H9 (cell line): ENCODE measurements around the gene PLEKHA8. TPM values are rescaled to one million over a fixed set of nuclear protein-coding genes. Genes with fewer than 3 reads are reported as not detected.

Experiments
- DNase-seq: peaks from one replicate; pipeline ENCODE4 v3.0.0-alpha.2; 2017
- H2AFZ ChIP-seq: one replicate; pipeline ENCODE4 v1.6.1; 2013; ENCODE audit warnings: mild to moderate bottlenecking, low read length, control low read depth, moderate library complexity
- H2AK5ac ChIP-seq: 2 replicates; pipeline ENCODE4 v1.6.1; 2013; ENCODE audit warnings: low read length, control low read depth, mixed read lengths; ENCODE audit not compliant: insufficient read length
- H2BK120ac ChIP-seq: one replicate; pipeline ENCODE4 v1.6.1; 2013; ENCODE audit warnings: low read depth, mild to moderate bottlenecking, low read length, control low read depth, inconsistent platforms; ENCODE audit not compliant: poor library complexity, severe bottlenecking
- H2BK12ac ChIP-seq: 2 replicates; pipeline ENCODE4 v1.6.1; 2013; ENCODE audit warnings: low read length, control low read depth, mixed read lengths, low read depth; ENCODE audit not compliant: insufficient read length
- H2BK15ac ChIP-seq: 2 replicates; pipeline ENCODE4 v1.6.1; 2013; ENCODE audit warnings: low read depth, low read length, control low read depth
- H2BK20ac ChIP-seq: one replicate; pipeline ENCODE4 v1.6.1; 2013; ENCODE audit warnings: low read depth, mild to moderate bottlenecking, low read length, control low read depth, inconsistent platforms; ENCODE audit not compliant: poor library complexity, severe bottlenecking
- H2BK5ac ChIP-seq: 2 replicates; pipeline ENCODE4 v1.6.1; 2013; ENCODE audit warnings: low read length, control low read depth, mixed read lengths; ENCODE audit not compliant: insufficient read length
- H3K14ac ChIP-seq: 2 replicates; pipeline ENCODE4 v1.6.1; 2013; ENCODE audit warnings: low read length, control low read depth; ENCODE audit not compliant: insufficient read depth
- H3K18ac ChIP-seq: 2 replicates; pipeline ENCODE4 v1.6.1; 2013; ENCODE audit warnings: low read depth, mild to moderate bottlenecking, mixed read lengths, low read length, control low read depth; ENCODE audit not compliant: insufficient read length
- H3K23ac ChIP-seq: 2 replicates; pipeline ENCODE4 v1.6.1; 2013; ENCODE audit warnings: low read length, control low read depth, mixed read lengths, low read depth; ENCODE audit not compliant: insufficient read length
- H3K23me2 ChIP-seq: 2 replicates; pipeline ENCODE4 v1.6.1; 2013; ENCODE audit warnings: low read depth, mild to moderate bottlenecking, mixed read lengths, low read length, control low read depth; ENCODE audit not compliant: insufficient read length, poor library complexity, severe bottlenecking
- H3K27ac ChIP-seq: 2 replicates; pipeline ENCODE4 v1.5.1; 2013; ENCODE audit warnings: low read length, control low read depth, mixed read lengths, low read depth; ENCODE audit not compliant: insufficient read length
- H3K27me3 ChIP-seq: 2 replicates; pipeline ENCODE4 v1.6.1; 2013; ENCODE audit warnings: low read length, control low read depth, inconsistent platforms; ENCODE audit not compliant: insufficient read depth
- H3K4ac ChIP-seq: 2 replicates; pipeline ENCODE4 v1.6.1; 2013; ENCODE audit warnings: low read depth, mild to moderate bottlenecking, control low read depth, inconsistent platforms, low read length, moderate library complexity
- H3K4me1 ChIP-seq: 2 replicates; pipeline ENCODE4 v1.6.1; 2013; ENCODE audit warnings: low read length, control low read depth, inconsistent platforms; ENCODE audit not compliant: insufficient read depth
- H3K4me2 ChIP-seq: 2 replicates; pipeline ENCODE4 v1.6.1; 2013; ENCODE audit warnings: low read length, control low read depth, mixed read lengths; ENCODE audit not compliant: insufficient read length, insufficient read depth
- H3K56ac ChIP-seq: 2 replicates; pipeline ENCODE4 v1.6.1; 2013; ENCODE audit warnings: low read depth, mild to moderate bottlenecking, mixed read lengths, low read length, control low read depth; ENCODE audit not compliant: insufficient read length
- H3K79me1 ChIP-seq: 2 replicates; pipeline ENCODE4 v1.6.1; 2013; ENCODE audit warnings: low read depth, mild to moderate bottlenecking, moderate library complexity, low read length, control low read depth, inconsistent platforms; ENCODE audit not compliant: insufficient read depth, poor library complexity, severe bottlenecking
- H3K79me2 ChIP-seq: 2 replicates; pipeline ENCODE4 v1.6.1; 2013; ENCODE audit warnings: low read length, control low read depth, inconsistent platforms; ENCODE audit not compliant: insufficient read depth
- H3K9ac ChIP-seq: 2 replicates; pipeline ENCODE4 v1.6.1; 2013; ENCODE audit warnings: low read length, control low read depth, mixed read lengths; ENCODE audit not compliant: insufficient read length; ENCODE audit errors: extremely low read depth
- H3K9me3 ChIP-seq: one replicate; pipeline ENCODE4 v1.6.1; 2013; ENCODE audit warnings: low read depth, low read length, inconsistent platforms; ENCODE audit not compliant: control insufficient read depth
- H3T11ph ChIP-seq: one replicate; pipeline ENCODE4 v1.6.1; 2013; ENCODE audit warnings: mild to moderate bottlenecking, low read length, control low read depth, inconsistent platforms
- H4K20me1 ChIP-seq: one replicate; pipeline ENCODE4 v1.6.1; 2013; ENCODE audit not compliant: control insufficient read depth, insufficient read length, insufficient read depth
- H4K5ac ChIP-seq: 2 replicates; pipeline ENCODE4 v1.6.1; 2013; ENCODE audit warnings: low read depth, mild to moderate bottlenecking, mixed read lengths, low read length, control low read depth; ENCODE audit not compliant: insufficient read length
- H4K8ac ChIP-seq: replicated peaks from 2 replicates; pipeline ENCODE4 v1.6.1; 2013; ENCODE audit warnings: low read length, control low read depth, mixed read lengths, low read depth; ENCODE audit not compliant: insufficient read length
- H4K91ac ChIP-seq: 2 replicates; pipeline ENCODE4 v1.6.1; 2013; ENCODE audit warnings: low read depth, mild to moderate bottlenecking, moderate library complexity, mixed read lengths, low read length, control low read depth; ENCODE audit not compliant: insufficient read length
- H3K27ac Mint-ChIP-seq, 3 experiments: 2 replicates in 2 of 3; 3 replicates in 1 of 3; pipeline ENCODE4 v1.8.0; 2020 to 2021; ENCODE audit warnings: mixed read lengths in 3 of 3, mild to moderate bottlenecking in 1 of 3, moderate library complexity in 1 of 3
- H3K27me3 Mint-ChIP-seq: 2 replicates; pipeline ENCODE4 v1.8.0; 2021; ENCODE audit warnings: low read depth, mild to moderate bottlenecking, moderate library complexity, mixed read lengths
- H3K36me3 Mint-ChIP-seq, 3 experiments: 2 replicates in 2 of 3; 3 replicates in 1 of 3; pipeline ENCODE4 v1.8.0; 2020 to 2021; ENCODE audit warnings: low read depth in 3 of 3, mixed read lengths in 3 of 3; ENCODE audit not compliant: insufficient read depth in 1 of 3
- H3K4me1 Mint-ChIP-seq, 2 experiments: 2 replicates each; pipeline ENCODE4 v1.8.0; 2020; ENCODE audit warnings: mixed read lengths in 2 of 2
- H3K4me3 Mint-ChIP-seq, 2 experiments: 2 replicates in 1 of 2; 3 replicates in 1 of 2; pipeline ENCODE4 v1.8.0; 2020 to 2021; ENCODE audit warnings: mild to moderate bottlenecking in 2 of 2, mixed read lengths in 2 of 2, moderate library complexity in 1 of 2
- H3K9me3 Mint-ChIP-seq, 2 experiments: 2 replicates in 1 of 2; 3 replicates in 1 of 2; pipeline ENCODE4 v1.8.0; 2020; ENCODE audit warnings: mild to moderate bottlenecking in 2 of 2, mixed read lengths in 2 of 2, moderate library complexity in 1 of 2
- WGBS: extraction: QIAGEN DNeasy Blood & Tissue Kit; methylation state at CpG from one replicate; pipeline ENCODE4 v1.1.7; 2013; ENCODE audit warnings: missing lambda C conversion rate, low lambda C conversion rate, mixed read lengths; ENCODE audit not compliant: insufficient read length; ENCODE audit errors: extremely low coverage; 5-methylcytosine and 5-hydroxymethylcytosine counted together
- total RNA-seq: library from RNA; stranded (reverse); gene quantifications from 2 replicates; pipeline ENCODE4 v1.2.1, GENCODE V29; 2021
- TF ChIP-seq, protein P1 (sequence below): fragments of 200-600 bp; sonication (generic); conservative IDR thresholded peaks from 3 replicates; pipeline ENCODE4 v1.8.0; 2021; ENCODE audit warnings: antibody characterized with exemption, mild to moderate bottlenecking

PLEKHA8 gene
- total RNA-seq, 1 experiment from 2014 or later: 37.0 TPM

GRCh38 chr7:30170476-30171205, 142.4 kb downstream of the PLEKHA8 start:
- no peaks in the 10 kb centered on the region for H3K79me2 ChIP-seq
- H3K36me3 Mint-ChIP-seq: no peaks in the 10 kb centered on the region; a peak in 1 of 7 replicates
- TF ChIP-seq, protein P1, sequence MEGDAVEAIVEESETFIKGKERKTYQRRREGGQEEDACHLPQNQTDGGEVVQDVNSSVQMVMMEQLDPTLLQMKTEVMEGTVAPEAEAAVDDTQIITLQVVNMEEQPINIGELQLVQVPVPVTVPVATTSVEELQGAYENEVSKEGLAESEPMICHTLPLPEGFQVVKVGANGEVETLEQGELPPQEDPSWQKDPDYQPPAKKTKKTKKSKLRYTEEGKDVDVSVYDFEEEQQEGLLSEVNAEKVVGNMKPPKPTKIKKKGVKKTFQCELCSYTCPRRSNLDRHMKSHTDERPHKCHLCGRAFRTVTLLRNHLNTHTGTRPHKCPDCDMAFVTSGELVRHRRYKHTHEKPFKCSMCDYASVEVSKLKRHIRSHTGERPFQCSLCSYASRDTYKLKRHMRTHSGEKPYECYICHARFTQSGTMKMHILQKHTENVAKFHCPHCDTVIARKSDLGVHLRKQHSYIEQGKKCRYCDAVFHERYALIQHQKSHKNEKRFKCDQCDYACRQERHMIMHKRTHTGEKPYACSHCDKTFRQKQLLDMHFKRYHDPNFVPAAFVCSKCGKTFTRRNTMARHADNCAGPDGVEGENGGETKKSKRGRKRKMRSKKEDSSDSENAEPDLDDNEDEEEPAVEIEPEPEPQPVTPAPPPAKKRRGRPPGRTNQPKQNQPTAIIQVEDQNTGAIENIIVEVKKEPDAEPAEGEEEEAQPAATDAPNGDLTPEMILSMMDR: no peak
- no peaks in the 10 kb centered on the region; the same call in 1 of the 2 replicates for H3K27me3 ChIP-seq
- H4K8ac ChIP-seq: no peak overlapping the region
- no CpG with 5 or more reads among the region's 6 CpGs for WGBS
- H3K27me3 Mint-ChIP-seq: peaks cover 42% of the 10 kb centered on the region
- H3T11ph ChIP-seq: no peak overlapping the region
- H2BK15ac ChIP-seq: no peak overlapping the region
- H3K23me2 ChIP-seq: no peaks in the 10 kb centered on the region
- H3K27ac Mint-ChIP-seq: no peak overlapping the region
- H3K79me1 ChIP-seq: no peaks in the 10 kb centered on the region
- H3K18ac ChIP-seq: no peak overlapping the region
- H3K9me3 Mint-ChIP-seq: no peaks in the 10 kb centered on the region
- H2AK5ac ChIP-seq: no peak overlapping the region
- no peak overlapping the region for H3K56ac ChIP-seq
- no peak overlapping the region for H3K14ac ChIP-seq
- H2BK120ac ChIP-seq: no peak overlapping the region
- no peak overlapping the region for H2BK5ac ChIP-seq
- no peak overlapping the region for H2BK12ac ChIP-seq
- H3K9me3 ChIP-seq: no peaks in the 10 kb centered on the region
- no peak overlapping the region for H3K4me3 Mint-ChIP-seq
- H3K4ac ChIP-seq: no peak overlapping the region
- H4K5ac ChIP-seq: no peak overlapping the region
- no peak overlapping the region for H3K9ac ChIP-seq
- H3K4me2 ChIP-seq: no peak overlapping the region
- peaks cover 2% of the 10 kb centered on the region; the same call in 1 of the 2 replicates for H3K4me1 ChIP-seq
- H2BK20ac ChIP-seq: no peak overlapping the region
- H2AFZ ChIP-seq: no peak overlapping the region
- peaks cover 48 to 49% of the 10 kb centered on the region in 2 experiments for H3K4me1 Mint-ChIP-seq
- H3K23ac ChIP-seq: no peak overlapping the region
- H3K27ac ChIP-seq: no peak overlapping the region
- no peak for DNase-seq
- H4K20me1 ChIP-seq: no peaks in the 10 kb centered on the region
- H4K91ac ChIP-seq: no peak overlapping the region
